T47D (cell line): Measurements from ENCODE around the gene TGDS.
"Not testable (repeated sequence)": the region's sequence is repeated elsewhere in the genome, so short reads cannot be mapped to it uniquely, and the experiment has no call there.

ENCODE experiments used
- DNase-seq, 2 experiments: peaks; one replicate each; pipeline versions ENCODE4 v3.0.0 to v3.0.0-alpha.2; 2011 to 2012; ENCODE audit warnings: low read depth in 1 of 2, low spot score in 1 of 2
- JUND ChIP-seq: IDR thresholded peaks from 2 replicates; pipeline ENCODE4 v1.6.1; 2012; ENCODE audit warnings: low read depth
- in situ Hi-C: cut with HindIII; loops from 2 replicates; pipeline ENCODE4 v1.10.0; 2016; ENCODE audit warnings: low sequenced_read_pairs, low pct_unique_long_range_greater_than_20kb

TGDS gene

GRCh38 chr13:94595950-94596574, at the start of gene TGDS:
TGDS (minus strand) TSS chr13:94596152; CDS start chr13:94596136, 16 bp downstream.
- TF ChIP-seq JUND, result no peak
- peak; percentile 60 to 94 for DNase-seq
- in situ Hi-C loops, result no loop called here

GRCh38 chr13:94641409-94641941, 45.5 kb upstream of the TGDS start:
- TF ChIP-seq JUND, result no peak
- in situ Hi-C loops, result no loop called here
- DNase-seq, result no peak

- no peak for DNase-seq
- no peak for TF ChIP-seq JUND
- in situ Hi-C loops, result no loop called here
Measured at GRCh38 chr13:94640721-94641120, 44.8 kb upstream of the TGDS start.

- DNase-seq, in situ Hi-C loops: not testable (repeated sequence)
Measured at GRCh38 chr13:94637677-94638076, 41.7 kb upstream of the TGDS start.

- in situ Hi-C loops, result no loop called here
- DNase-seq, result no peak
- TF ChIP-seq JUND, result no peak
Measured at GRCh38 chr13:94636942-94637578, 41.1 kb upstream of the TGDS start.

DNA sequence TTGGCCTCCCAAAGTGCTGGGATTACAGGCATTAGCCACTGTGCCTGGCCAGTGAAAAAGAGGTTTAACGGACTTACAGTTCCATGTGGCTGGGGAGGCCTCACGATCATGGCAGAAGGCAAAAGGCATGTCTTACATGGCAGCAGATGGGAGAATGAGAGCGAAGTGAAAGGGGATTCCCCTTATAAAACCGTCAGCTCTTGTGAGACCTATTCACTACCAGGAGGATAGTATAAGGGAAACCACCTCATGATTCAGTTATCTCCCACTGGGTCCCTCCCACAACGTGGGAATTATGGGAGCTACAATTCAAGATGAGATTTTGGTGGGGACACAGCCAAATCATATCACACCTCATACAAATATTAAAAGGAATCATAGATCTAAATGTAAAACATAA, 40.1 kb upstream of the TGDS start:
- in situ Hi-C loops, DNase-seq: not testable (repeated sequence)

DNA sequence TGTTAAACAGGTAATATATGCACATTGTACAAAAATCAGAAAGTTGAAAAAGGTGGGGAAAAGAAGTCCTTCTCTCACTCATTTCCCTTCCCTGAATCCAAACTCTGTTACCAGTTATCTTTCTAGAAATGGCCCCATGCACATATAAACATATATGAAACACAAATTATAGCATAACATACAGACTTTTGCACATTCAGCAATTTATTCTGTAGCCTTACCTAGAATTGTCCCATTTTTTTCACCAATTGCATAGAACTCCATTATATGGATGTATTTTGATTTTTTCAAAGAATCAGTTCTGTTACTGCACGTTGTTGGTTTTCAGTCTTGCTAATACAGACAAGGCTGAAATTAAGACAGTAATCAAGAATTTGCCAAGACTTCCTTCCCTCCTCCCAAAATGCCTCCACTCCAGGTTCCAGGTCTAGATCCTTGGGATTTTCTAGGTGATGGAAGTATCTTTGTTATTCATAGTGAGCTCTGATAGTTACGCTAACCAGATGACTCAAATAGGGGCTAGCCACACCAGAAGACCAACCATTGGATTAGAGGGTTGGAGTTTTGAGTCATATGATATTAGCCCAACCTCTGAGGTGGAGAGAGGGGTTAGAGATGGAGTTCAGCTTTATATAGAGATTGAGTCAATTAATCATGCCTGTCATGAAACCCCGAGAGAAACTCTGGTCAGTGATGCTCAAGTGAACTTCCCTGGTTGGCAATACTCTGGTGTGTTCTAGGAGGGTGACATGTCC, 36.5 kb upstream of the TGDS start:
- DNase-seq, result no peak
- in situ Hi-C loops, result no loop called here
- no peak for TF ChIP-seq JUND

GRCh38 chr13:94630858-94631257, 34.9 kb upstream of the TGDS start:
- DNase-seq, result no peak
- no peak for TF ChIP-seq JUND
- in situ Hi-C loops, result no loop called here

DNA sequence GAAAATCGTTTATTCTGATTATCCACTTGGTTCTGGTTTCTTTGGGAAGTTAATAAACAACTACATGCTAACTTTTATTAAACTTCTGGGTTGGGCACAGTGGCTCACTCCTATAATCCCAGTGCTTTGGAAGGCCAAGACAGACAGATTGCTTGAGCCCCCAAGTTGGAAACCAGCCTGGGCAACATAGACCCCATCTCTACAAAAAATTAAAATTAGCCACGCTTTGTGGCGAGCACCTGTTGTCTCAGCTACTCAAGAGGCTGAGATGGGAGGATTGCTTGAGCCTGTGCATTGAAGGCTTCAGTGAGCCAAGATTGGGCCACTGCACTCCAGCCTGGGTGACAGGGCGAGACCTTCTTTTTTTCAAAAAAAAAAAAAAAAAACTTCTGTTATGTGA, 27.4 kb upstream of the TGDS start:
- DNase-seq, result no peak
- in situ Hi-C loops, result no loop called here
- TF ChIP-seq JUND, result no peak

DNA sequence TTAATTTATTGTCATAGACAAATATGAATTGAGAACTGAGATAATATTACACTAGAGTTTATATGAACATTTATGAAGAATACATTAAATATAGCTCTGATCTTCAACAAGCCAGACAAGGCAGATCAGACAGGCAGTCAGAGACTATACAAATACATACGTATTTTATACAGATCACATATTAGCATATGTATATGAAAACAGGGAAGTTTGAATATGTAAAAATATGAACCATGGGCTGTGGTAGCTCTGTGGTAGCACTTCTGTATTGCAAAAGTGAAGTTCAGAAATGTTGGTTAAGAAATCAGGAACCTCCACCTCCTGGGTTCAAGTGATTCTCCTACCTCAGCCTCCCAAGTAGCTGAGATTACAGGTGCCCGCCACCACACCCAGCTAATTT, 26.4 kb upstream of the TGDS start:
- in situ Hi-C loops, result no loop called here
- DNase-seq, result no peak
- TF ChIP-seq JUND, result no peak

GRCh38 chr13:94620286-94620896, 24.4 kb upstream of the TGDS start:
- DNase-seq, result peak; percentile 19 to 60
- no peak for TF ChIP-seq JUND
- in situ Hi-C loops, result no loop called here

DNA sequence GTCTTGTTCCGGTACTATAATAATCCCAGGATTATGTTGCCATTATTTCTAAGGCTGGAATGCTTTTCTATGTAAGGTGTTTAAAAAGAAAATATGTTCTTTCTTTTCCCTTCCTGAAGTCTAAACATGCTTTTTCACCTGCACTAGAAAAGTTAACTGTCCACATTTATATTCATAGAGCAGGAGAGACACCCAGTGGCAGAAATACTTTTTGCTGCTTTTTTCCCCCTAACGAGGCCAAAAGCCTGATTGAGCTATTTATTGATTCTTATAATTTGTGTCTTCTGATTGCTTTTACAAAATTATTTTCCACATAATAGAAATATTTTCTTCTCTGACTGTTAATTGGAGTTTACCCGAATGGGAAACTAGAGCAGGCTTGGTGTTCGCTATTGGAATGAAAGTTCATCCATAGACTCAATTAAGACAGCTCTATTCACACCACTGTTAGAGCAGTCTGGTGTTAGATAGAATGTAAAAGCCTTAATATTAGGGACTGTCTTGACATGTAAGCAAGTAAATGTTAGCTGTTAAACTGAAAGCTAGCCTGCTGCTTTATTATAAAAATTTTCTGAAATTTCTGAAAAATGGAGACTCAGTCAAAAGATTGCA, 21.5 kb upstream of the TGDS start:
- in situ Hi-C loops, result no loop called here
- TF ChIP-seq JUND, result no peak
- peak in 1 of 2 experiments; percentile 44 for DNase-seq
